Measurements from ENCODE around the gene ARRDC4. TPM values are rescaled to one million over a fixed set of nuclear protein-coding genes. Genes with fewer than 3 reads are reported as not detected.
"Not testable (repeated sequence)": the region's sequence is repeated elsewhere in the genome, so short reads cannot be mapped to it uniquely, and the experiment has no call there.

The ARRDC4 gene
- total RNA-seq, 2 experiments from 2014 or later: 0.24 to 0.29 TPM

DNA sequence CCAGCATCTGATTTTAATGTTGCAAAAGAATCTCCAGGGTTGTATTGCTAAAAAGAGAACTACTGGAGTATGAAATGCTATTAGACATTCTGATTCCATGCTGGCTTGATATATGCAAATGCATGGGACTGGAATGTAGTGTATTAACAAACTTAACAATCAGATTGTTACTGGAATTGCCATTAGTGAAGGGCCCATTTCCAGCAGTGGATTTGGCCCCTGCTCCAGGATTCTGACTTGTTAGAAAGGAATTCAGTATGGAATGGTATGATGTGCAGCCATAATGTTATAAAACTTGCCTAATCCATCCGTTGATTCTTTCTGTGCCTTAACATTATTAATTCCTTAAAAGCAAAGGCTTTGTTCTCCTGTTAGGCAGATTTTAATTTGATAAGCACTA, 7.9 kb downstream of the ARRDC4 start:
- intact Hi-C loops (cut with micrococcal nuclease): no loop called here
- Mint-ChIP-seq H3K27me3 (no peaks in the 10 kb centered on the region), H3K4me3 (no peak overlapping the region), H3K36me3 (no peaks in the 10 kb centered on the region), H3K9me3 (no peaks in the 10 kb centered on the region), H3K4me1 (ENCODE audit: low read depth) (no peaks in the 10 kb centered on the region), H3K27ac (no peak overlapping the region)
- POLR2A ChIA-PET: no interaction called here
- no peak for DNase-seq
- CTCF ChIA-PET: no interaction called here

DNA sequence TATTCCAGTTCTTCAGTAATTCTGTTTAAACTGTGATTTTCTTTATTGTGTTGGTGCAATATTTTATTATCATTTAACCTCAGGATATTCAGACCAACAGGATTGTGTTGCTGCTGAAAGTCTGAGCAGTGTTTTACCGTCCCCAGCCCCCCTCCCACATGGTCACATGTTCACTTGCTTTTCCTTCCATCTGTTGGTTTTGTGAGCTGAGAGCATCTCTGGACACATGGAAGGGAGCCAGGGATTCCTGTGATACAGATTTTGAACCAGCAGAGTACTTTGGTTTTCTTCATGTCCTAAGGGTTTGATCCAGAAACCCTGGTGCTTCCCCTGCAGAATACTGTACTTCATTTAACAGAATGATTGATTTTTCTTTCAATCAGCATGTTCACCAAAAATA, 11.9 kb downstream of the ARRDC4 start:
- intact Hi-C loops (cut with micrococcal nuclease): no loop called here
- Mint-ChIP-seq H3K27ac (no peak overlapping the region), H3K4me1 (ENCODE audit: low read depth) (no peaks in the 10 kb centered on the region), H3K27me3 (no peaks in the 10 kb centered on the region), H3K4me3 (no peak overlapping the region), H3K36me3 (no peaks in the 10 kb centered on the region), H3K9me3 (no peaks in the 10 kb centered on the region)
- POLR2A ChIA-PET: no interaction called here
- CTCF ChIA-PET: no interaction called here
- DNase-seq: no peak

DNA sequence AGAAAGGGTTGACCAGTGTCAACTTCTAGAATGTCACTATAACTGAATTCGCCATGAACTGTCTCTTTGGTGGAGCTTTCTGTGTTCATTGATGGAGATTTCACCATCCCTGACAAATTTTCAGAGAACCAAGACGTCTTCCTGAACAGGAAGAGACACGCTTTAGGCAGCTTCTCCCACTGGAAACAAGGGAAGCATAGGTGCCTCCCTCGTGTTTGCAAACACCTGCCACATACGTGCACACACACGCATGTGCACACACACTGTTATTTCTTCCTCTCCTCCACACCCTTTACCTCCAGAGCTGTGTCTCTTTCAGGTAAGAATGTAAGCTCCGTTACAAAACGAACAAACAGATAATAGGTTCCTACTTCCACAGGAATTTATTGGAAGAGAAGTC, 15.6 kb downstream of the ARRDC4 start:
- CTCF ChIA-PET: no interaction called here
- Mint-ChIP-seq H3K4me1 (ENCODE audit: low read depth) (peaks cover under 1% of the 10 kb centered on the region), H3K4me3 (no peak overlapping the region), H3K9me3 (no peaks in the 10 kb centered on the region), H3K27me3 (no peaks in the 10 kb centered on the region), H3K27ac (no peak overlapping the region), H3K36me3 (no peaks in the 10 kb centered on the region)
- no peak for DNase-seq
- POLR2A ChIA-PET: no interaction called here
- intact Hi-C loops (cut with micrococcal nuclease): no loop called here

DNA sequence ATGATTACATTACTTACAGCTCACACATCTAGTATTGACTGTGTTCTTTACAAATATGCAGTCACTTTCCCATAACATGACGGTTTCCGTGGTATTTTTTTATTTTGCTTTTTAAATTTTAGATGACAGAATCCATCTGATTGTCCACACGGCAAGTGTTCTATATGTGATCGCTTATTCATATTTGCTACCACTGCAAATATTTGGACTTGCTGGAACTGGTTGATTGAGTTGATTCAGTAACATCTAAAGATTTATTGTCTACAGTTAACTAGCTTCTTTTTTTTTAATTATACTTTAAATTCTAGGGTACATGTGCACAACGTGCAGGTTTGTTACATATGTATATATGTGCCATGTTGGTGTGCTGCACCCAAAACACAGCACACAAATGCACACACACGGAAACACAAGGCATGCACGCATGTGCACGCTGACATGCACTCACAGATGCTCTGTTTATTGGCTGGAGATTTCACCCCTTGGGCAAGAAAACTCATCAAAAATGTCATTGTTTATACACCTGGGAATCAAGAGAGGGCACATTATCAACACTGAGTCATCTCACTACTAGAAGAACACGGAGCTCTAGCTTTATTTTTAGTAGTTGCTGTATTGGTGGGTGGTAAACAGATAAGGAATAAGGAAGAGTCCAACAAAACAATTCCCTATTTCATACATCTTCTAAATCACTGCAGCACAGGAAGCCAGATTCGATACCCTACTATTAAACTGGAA, 16.4 kb downstream of the ARRDC4 start:
- Mint-ChIP-seq H3K27me3 (no peaks in the 10 kb centered on the region), H3K4me1 (ENCODE audit: low read depth) (peaks cover 5% of the 10 kb centered on the region), H3K27ac (no peak overlapping the region), H3K36me3 (no peaks in the 10 kb centered on the region), H3K9me3 (no peaks in the 10 kb centered on the region), H3K4me3 (no peak overlapping the region)
- ChIA-PET CTCF (no interaction called here), POLR2A (no interaction called here)
- intact Hi-C loops (cut with micrococcal nuclease): no loop called here
- DNase-seq: no peak

DNA sequence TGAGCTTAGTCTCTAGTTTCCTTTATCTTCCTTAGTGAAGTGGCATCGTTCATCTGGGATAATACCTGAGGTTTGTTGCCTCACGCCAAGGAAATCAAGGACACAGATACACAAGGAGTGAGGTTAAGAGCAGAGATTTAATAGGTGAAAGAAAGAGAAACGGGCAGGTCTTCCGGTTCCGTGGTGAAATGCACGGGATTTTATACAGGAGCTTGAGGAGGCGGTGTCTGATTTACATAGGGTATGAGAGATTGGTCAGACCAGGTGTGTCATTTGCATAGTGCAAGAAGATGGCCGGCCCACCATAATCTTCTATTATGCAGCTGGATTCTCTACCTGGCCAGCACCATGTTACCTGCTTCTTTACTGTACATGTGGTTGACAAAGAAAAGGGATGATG, 17.2 kb downstream of the ARRDC4 start:
- CTCF ChIA-PET: no interaction called here
- intact Hi-C loops (cut with micrococcal nuclease): no loop called here
- H3K27me3 Mint-ChIP-seq: no peaks in the 10 kb centered on the region
- no peak overlapping the region for H3K4me3 Mint-ChIP-seq
- no peaks in the 10 kb centered on the region for H3K36me3 Mint-ChIP-seq
- POLR2A ChIA-PET: no interaction called here
- H3K27ac Mint-ChIP-seq: no peak overlapping the region
- peaks cover 5% of the 10 kb centered on the region for H3K4me1 Mint-ChIP-seq (ENCODE audit: low read depth)
- no peak for DNase-seq
- H3K9me3 Mint-ChIP-seq: no peaks in the 10 kb centered on the region

DNA sequence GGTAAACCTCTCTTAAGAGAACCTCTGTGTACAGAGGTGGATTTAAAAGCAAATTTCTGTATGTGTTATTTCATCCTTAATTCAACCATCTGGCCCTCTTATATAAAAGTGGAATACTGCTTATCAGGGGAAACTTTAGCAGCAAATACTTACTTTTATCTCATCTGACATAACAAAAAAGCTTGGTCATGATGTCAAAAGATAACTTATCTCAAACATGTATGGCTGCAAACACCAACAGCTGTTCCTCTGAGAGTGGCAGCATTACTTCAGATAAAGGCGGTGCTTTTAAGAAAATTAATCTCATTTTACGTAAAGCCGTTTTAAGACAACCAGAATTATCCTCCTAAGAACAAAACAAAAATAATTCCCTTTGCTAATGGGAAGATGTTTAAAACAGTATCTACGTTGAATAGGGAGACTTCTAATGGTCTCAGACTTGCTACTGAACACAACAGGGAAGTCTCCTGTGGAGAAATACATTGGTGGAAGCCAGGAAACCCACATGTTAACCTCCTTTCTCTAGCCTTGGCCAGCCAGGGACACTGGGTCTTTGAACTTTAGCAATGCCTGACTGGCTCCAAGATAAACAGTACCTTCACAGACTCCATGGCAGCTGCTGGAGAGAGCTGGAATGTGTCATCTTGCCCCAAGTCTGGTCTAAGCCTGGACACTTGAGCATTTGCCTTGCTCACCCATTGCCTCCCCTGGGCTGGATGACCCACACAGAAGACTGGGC, 18.1 kb downstream of the ARRDC4 start:
- ChIA-PET CTCF (no interaction called here), POLR2A (no interaction called here)
- Mint-ChIP-seq H3K4me1 (ENCODE audit: low read depth) (peaks cover 5% of the 10 kb centered on the region), H3K36me3 (no peaks in the 10 kb centered on the region), H3K4me3 (no peak overlapping the region), H3K27me3 (no peaks in the 10 kb centered on the region), H3K27ac (no peak overlapping the region), H3K9me3 (no peaks in the 10 kb centered on the region)
- no peak for DNase-seq
- intact Hi-C loops (cut with micrococcal nuclease): no loop called here

DNA sequence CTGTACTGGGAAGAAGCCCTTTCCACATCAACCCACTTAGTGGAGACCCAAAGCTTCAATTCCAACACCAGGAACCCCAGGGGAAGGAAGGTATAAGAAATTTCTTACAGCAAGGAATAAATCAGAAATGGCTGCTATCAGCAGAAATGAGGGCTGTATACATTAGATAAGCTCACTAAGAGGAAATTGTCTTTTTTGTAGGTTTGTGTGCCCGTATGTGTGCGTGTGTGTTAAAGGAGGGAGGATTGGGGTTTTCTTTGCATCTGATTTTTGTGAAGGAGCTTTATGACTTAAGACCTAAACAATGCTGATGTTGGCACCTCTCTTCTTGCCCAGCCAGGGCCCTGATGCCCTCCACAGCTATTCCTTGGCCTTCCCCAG, 18.6 kb downstream of the ARRDC4 start:
- intact Hi-C loops (cut with micrococcal nuclease): no loop called here
- peaks cover 5% of the 10 kb centered on the region for H3K4me1 Mint-ChIP-seq (ENCODE audit: low read depth)
- H3K36me3 Mint-ChIP-seq: no peaks in the 10 kb centered on the region
- no peak for DNase-seq
- POLR2A ChIA-PET: no interaction called here
- no peaks in the 10 kb centered on the region for H3K9me3 Mint-ChIP-seq
- H3K27ac Mint-ChIP-seq: no peak overlapping the region
- no peaks in the 10 kb centered on the region for H3K27me3 Mint-ChIP-seq
- CTCF ChIA-PET: no interaction called here
- no peak overlapping the region for H3K4me3 Mint-ChIP-seq

DNA sequence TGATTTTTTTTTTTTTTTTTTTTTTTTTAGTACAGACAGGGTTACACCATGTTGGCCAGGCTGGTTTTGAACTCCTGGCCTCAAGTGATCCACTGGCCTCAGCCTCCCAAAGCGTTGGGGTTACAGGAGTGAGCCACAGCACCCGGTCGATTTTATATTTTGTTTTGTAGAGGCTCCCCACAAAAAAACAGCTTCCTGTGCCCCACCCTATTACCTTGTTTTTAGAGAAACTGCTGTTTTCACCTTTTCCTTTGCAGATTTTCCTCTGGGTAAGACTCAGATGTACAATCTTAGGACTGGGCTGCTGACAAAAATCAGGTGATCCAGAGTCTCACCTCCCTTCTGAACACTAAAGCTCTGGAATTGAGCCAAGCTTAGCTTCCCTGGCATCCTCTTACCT, 20.6 kb downstream of the ARRDC4 start:
- DNase-seq: no peak
- CTCF ChIA-PET: no interaction called here
- POLR2A ChIA-PET: no interaction called here

DNA sequence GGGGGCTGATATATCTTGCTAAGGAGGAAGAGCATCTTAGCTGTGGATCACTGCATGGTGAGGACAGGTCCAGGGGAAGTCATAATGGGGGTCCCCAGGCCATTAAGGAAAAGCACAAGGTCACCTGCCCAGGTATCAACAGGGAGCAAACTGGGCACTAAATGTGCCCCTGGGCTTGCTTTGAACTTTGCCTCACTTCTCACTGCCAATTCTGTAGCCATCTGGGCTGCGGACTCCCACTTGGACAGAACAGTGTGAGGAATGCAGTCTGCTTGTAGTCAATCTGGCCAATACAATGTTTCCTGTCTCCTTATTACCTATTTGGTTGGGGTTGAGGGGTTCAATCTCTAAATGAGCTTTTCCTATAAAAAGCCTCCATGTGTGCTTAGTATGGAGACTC, 21.3 kb downstream of the ARRDC4 start:
- ChIA-PET POLR2A (no interaction called here), CTCF (no interaction called here)
- no peaks in the 10 kb centered on the region for H3K27me3 Mint-ChIP-seq
- H3K4me1 Mint-ChIP-seq (ENCODE audit: low read depth): peaks cover 5% of the 10 kb centered on the region
- intact Hi-C loops (cut with micrococcal nuclease): no loop called here
- peaks cover 14% of the 10 kb centered on the region for H3K9me3 Mint-ChIP-seq
- no peak overlapping the region for H3K27ac Mint-ChIP-seq
- H3K4me3 Mint-ChIP-seq: no peak overlapping the region
- DNase-seq: no peak
- H3K36me3 Mint-ChIP-seq: no peaks in the 10 kb centered on the region

More for the DNA sequence above, 20.6 kb downstream of the ARRDC4 start:
- H3K4me3 Mint-ChIP-seq: no peak overlapping the region
- H3K36me3 Mint-ChIP-seq: no peaks in the 10 kb centered on the region
- intact Hi-C loops (cut with micrococcal nuclease): no loop called here
- H3K9me3 Mint-ChIP-seq: peaks cover 7% of the 10 kb centered on the region
- no peak overlapping the region for H3K27ac Mint-ChIP-seq
- H3K27me3 Mint-ChIP-seq: no peaks in the 10 kb centered on the region
- peaks cover 5% of the 10 kb centered on the region for H3K4me1 Mint-ChIP-seq (ENCODE audit: low read depth)

DNA sequence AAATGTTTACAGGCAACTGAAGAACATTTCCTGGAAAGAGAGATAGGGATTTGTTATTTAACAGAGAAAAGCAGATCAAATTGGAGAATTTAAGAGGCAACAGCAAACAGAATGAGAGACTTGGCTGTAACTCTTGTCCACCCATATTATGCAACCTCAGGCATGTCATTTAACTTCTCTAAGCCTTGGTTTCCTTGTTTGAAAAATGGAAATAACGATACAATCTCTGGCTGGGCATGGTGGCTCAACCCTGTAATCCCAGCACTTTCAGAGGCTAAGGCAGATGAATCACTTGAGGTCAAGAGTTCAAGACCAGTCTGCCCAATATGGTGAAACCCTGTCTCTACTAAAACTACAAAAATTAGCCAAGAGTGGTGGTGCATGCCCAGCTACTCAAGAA, 23.7 kb downstream of the ARRDC4 start:
- Mint-ChIP-seq H3K4me1 (ENCODE audit: low read depth) (peaks cover 5% of the 10 kb centered on the region), H3K27ac (no peak overlapping the region), H3K9me3 (peaks cover 21% of the 10 kb centered on the region), H3K4me3 (no peak overlapping the region), H3K36me3 (peaks cover 3% of the 10 kb centered on the region), H3K27me3 (no peaks in the 10 kb centered on the region)
- ChIA-PET CTCF (no interaction called here), POLR2A (no interaction called here)
- DNase-seq: no peak
- intact Hi-C loops (cut with micrococcal nuclease): no loop called here

DNA sequence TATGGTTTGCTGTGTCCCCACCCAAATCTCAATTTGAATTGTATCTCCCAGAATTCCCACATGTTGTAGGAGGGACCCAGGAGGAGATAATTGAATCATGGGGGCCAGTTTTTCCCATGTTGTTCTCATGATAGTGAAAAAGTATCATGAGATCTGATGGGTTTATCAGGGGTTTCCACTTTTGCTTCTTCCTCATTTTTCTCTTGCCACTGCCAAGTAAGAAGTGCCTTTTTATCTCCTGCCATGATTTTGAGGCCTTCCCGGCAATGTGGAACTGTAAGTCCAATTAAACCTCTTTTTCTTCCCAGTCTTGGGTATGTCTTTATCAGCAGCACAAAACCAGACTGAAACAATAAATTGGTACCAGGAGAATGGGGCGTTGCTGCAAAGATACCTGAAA, 25.5 kb downstream of the ARRDC4 start:
- H3K27me3 Mint-ChIP-seq; H3K36me3 Mint-ChIP-seq; H3K4me1 Mint-ChIP-seq (ENCODE audit: low read depth); intact Hi-C loops (cut with micrococcal nuclease); H3K4me3 Mint-ChIP-seq; CTCF ChIA-PET; DNase-seq; H3K27ac Mint-ChIP-seq; POLR2A ChIA-PET: not testable (repeated sequence)
- H3K9me3 Mint-ChIP-seq: peaks cover 25% of the 10 kb centered on the region

DNA sequence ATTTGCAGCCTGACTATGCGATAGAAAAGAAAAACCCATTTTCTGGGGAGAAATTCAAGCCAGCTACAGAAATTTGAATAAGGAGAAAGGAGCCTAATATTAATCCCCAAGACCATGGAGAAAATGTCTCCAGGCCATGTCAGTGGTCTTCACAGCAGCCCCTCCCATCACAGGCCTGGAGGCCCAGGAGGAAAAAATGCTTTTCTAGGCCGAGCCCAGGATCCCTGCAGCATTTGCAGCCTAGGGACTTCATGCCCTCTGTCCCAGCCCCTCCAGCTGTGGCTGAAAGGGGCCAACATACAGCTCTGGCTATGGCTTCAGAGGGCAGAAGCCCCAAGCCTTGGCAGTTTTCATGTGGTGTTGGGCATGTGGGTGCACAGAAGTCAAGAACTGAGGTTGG, 26.3 kb downstream of the ARRDC4 start:
- Mint-ChIP-seq H3K4me3 (no peak overlapping the region), H3K36me3 (peaks cover 3% of the 10 kb centered on the region), H3K27ac (no peak overlapping the region), H3K27me3 (no peaks in the 10 kb centered on the region), H3K9me3 (peaks cover 25% of the 10 kb centered on the region), H3K4me1 (ENCODE audit: low read depth) (no peaks in the 10 kb centered on the region)
- ChIA-PET POLR2A (no interaction called here), CTCF (no interaction called here)
- intact Hi-C loops (cut with micrococcal nuclease): no loop called here
- no peak for DNase-seq

DNA sequence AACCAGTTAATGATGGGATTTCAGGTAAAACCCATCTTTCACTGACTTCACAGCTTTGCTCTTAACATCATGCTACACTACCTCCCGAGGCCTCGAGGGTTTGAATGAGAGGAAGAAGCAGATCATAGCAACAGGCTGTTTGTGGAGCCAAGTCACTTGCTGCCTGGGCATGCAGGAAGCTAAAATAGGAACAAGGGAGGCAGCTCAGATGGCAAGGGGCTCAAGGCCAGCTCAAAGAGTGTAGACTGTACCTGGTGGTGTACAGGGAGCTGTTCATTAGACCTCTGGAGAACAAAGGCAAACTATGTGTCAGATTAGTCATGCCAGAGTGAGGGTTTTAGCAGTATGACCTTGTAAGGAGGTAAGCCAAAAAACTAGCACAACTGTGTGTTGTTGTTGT, 28.8 kb downstream of the ARRDC4 start:
- no peak for DNase-seq
- ChIA-PET CTCF (interaction anchor here (0.8 kb wide), 1 partner anchor 9 kb away, joined by 3 read pairs; no protein-coding TSS in a partner anchor), POLR2A (no interaction called here)
- Mint-ChIP-seq H3K9me3 (peaks cover 25% of the 10 kb centered on the region), H3K27ac (no peak overlapping the region), H3K27me3 (no peaks in the 10 kb centered on the region), H3K36me3 (peaks cover 3% of the 10 kb centered on the region), H3K4me1 (ENCODE audit: low read depth) (no peaks in the 10 kb centered on the region), H3K4me3 (no peak overlapping the region)
- intact Hi-C loops (cut with micrococcal nuclease): no loop called here
